GM18498 (cell line): ENCODE results near the gene ADAP2.
"Not testable (repeated sequence)": the region's sequence is repeated elsewhere in the genome, so short reads cannot be mapped to it uniquely, and the experiment has no call there.

Experiments
- ATAC-seq: cut with Tn5 transposase; IDR thresholded peaks from one replicate; pipeline ENCODE4 v1.9.1; 2021; ENCODE audit warnings: mild to moderate bottlenecking, moderate library complexity; ENCODE audit not compliant: unreplicated experiment

The ADAP2 gene

DNA sequence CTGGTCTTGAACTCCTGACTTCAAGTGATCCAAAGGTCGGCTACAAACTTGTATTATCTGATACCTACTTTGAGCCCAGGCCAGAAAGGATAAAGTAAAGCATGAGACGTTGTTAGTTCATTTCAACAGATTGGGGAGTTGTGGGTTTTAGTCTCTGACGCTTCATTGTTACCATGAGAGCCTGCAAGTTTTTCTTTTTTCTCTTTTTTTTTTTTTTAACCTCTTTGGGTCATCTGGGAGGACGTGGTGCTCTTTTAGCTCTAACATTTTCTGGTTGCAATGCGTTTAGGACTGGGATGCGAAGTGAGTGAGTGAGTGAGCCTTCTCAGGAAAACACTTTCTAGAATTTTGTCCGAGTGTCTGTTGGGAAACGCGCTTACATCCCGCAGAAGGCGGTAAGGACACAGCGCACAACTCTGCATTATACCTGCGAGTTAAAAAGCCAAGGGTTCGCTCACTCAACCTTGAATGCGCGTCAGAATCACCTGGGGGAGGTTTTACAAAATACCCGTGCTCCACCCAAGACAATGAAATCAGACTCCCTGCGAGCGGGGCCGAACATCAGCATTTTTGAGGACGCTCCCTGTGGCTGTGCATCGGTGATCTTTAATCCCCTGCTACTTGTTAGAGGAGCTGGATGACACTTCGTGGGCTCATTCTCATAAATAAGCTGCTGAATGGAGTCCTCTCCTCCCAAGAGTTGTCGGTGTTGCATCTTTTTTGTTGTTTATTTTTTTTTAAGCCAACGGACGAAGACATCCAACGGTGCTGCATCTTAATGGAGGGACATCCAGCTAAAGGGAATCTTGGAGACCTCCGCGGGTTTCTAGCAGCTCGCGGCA, 48.5 kb downstream of the ADAP2 start:
- ATAC-seq, result peak; percentile 30

DNA sequence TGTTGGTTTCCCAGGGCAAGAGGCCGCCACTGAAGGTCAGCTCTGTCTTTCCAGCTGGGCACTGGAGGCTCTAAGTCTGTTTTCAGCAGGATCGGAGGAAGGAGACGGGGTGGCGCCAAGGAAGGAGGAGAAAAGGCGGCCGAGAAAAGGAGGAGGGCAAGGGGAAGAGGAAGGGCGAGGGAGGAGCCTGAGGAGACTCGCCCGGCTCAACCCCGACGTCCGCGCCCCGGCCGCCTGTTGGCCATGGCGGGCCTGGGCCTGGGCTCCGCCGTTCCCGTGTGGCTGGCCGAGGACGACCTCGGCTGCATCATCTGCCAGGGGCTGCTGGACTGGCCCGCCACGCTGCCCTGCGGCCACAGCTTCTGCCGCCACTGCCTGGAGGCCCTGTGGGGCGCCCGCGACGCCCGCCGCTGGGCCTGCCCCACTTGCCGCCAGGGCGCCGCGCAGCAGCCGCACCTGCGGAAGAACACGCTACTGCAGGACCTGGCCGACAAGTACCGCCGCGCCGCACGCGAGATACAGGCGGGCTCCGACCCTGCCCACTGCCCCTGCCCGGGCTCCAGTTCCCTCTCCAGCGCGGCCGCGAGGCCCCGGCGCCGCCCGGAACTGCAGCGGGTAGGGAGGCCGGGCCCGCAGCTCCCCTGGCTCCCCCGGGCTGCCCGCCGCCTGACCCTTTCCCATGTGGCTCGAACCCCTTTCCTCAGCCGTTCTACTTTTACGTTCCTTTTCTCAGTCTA, 49.3 kb downstream of the ADAP2 start, which contains the start of gene RNF135:
Gene RNF135 (plus strand): TSS at position 209 of the 737 bp plus-strand sequence. CDS start 35 bp downstream, at position 244.
- ATAC-seq, result peak; percentile 67

DNA sequence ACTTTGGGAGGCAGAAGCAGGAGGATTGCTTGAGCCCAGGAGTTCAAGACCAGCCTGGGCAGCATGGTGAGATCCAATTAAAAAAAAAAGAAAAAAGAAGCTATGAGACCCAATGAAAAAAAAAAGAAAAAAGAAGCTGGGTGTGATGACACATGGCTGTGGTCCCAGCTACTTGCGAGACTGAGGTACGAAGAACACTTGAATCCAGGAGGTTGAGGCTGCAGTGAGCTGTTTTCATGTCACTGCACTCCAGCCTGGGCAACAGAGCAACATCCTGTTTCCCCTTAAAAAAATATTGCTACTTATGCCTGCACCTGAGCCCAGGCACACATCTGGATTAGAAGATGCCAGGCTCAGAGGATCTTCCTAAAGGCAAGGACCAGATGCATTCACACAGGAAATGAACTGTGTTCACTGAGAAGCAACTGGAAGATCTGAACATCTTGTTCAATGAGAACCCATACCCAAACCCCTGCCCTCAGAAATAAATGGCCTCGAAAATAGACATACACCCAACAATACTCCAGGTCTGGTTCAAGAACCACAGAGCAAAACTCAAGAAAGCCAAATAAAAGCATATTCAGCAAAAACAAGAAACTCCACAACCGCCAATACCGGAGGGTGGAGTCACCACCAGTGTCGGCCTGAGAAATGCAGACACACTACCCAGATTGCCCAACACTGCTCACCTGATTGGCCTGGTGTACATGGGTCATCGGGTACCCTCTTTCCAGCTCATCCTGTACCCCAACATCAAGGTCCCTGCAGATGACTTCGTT, 53.5 kb downstream of the ADAP2 start:
- no peak for ATAC-seq

DNA sequence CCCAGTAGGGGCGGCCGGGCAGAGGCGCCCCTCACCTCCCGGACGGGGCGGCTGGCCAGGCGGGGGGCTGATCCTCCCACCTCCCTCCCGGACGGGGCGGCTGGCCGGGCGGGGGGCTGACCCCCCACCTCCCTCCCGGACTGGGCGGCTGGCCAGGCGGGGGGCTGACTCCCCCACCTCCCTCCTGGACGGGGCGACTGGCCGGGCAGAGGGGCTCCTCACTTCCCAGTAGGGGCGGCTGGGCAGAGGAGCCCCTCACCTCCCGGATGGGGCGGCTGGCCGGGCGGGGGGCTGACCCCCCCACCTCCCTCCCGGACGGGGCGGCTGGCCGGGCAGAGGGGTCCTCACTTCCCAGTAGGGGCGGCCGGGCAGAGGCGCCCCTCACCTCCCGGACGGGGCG, 58.2 kb downstream of the ADAP2 start:
- ATAC-seq, result not testable (repeated sequence)

DNA sequence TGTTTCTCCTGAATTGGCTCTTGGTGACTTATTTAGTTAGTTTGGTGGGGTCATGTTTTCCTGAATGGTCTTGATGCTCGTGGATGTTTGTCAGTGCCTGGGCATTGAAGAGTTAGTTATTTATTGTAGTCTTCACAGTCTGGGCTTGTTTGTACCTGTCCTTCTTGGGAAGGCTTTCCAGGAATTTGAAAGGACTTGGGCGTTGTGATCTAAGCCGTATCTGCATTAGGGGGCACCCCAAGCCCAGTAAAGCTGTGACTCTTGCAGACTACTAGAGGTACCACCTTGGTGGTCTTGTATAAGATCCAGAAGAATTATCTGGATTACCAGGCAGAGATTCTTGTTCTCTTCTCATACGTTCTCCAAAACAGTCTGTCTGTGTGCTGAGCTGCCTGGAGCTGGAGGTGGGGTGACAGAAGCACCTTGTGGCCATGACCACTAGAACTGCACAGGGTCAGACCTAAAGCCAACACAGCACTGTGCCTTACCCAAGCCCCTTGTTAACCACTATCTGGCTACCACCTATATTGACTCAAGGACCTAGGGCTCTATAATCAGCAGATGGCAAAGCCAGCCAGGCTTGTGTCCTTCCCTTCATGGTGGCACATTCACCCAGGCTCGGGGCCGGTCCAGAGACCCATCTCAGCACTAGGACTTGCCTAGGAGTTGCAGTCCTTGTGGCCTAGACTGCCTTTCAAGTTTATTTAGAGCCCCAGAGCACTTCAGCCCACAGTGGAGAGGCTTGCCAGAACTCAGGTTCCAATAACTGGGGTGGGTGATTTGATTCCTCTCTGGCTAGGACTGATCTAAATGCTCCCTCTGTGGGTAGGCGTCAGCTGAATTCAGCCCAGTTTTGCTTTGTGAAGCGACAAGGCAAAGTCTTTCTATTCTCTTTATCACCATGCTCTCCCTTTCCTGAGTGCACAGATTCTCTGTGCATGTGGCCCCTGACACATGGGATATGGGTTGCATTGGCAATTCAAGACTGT, 60.1 kb downstream of the ADAP2 start:
- no peak for ATAC-seq

DNA sequence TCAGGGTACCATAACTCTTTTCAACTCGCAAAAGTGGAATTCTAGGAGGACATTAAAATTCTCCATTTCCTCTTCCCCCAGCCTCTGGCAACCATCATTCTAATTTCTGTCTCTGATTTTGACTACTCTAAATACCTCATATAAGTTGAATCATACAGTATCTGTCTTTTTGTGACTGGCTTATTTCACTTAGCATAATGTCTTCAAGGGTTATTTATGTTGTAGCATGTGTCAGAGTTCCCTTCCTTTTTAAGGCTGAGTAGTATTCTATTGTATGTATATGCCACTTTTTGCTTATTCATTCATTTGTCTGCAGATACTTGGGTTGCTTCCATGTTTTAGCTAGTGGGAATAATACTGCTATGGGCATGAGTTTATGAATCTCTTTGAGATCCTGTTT, 61.1 kb downstream of the ADAP2 start:
- no peak for ATAC-seq

DNA sequence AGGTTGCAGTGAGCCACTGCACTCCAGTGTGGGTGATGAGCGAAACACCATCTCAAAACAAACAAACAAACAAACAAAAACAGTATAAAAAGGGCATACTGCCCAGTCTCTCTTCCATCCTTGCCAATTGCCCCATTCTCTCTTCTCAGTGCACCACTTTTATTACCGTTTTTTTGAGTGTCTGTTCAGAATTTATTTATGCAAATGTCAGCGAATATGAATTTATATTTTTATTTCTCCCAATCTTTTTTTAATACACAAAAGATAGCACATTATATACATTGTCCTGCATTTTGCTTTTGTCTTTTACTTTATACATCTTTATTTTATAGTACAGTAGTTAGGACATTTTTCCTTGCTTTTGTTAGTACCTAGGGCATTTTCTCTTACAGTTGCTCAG, 68.7 kb downstream of the ADAP2 start:
- ATAC-seq, result no peak

DNA sequence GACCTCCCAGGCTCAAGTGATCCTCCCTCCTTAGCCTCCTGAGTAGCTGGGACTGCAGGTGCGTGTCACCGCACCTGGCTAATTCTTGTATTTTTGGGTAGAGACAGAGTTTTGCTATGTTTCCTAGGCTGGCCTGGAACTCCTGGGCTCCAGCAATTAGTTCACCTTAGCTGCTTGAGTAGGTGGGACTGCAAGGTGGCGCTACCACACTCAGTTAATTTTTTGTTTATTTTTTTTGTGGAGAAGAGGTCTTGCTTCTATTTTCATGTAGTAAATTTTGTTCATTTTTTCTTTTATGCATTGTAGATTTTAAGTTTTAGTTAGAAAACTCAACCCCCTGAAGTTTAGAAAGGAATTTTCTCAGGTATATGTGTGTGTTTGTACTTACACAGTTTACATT, 70.8 kb downstream of the ADAP2 start:
- ATAC-seq, result no peak

DNA sequence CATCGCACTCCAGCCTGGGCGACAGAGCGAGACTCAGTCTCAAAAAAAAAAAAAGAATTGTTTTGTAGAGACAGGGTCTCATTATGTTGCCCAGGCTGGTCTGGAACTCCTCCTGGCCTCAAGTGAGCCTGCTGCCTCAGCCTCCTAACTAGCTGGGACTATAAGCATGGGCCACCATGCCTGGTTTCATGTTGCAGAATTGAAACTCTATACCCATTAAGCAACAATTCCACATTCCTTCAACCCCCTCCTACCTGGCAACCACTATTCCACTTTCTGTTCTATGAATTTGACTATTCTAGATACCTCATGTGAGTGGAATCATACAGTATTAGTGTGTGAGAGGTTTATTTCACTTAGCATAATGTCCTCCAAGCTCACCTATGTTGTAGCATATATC, 73.6 kb downstream of the ADAP2 start:
- no peak for ATAC-seq

DNA sequence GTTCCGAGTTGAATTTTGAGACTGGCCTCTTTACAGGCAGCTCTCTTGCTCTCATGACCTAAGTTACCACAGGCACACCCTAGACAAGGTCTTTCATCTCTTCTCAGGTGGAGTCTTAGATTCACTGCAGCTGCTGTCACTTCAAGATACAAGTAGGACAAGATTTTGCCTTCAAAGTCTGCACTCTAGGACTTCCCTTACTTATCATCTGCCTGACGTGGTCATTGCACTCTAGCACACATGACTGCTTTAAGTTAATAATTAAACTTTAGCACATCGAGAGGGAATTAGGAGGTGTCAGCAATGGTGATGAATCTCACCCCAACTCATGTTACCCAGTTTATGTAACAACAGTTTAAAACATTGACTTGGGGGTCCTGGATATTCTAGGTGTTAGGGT, 74.7 kb downstream of the ADAP2 start:
- ATAC-seq, result no peak

DNA sequence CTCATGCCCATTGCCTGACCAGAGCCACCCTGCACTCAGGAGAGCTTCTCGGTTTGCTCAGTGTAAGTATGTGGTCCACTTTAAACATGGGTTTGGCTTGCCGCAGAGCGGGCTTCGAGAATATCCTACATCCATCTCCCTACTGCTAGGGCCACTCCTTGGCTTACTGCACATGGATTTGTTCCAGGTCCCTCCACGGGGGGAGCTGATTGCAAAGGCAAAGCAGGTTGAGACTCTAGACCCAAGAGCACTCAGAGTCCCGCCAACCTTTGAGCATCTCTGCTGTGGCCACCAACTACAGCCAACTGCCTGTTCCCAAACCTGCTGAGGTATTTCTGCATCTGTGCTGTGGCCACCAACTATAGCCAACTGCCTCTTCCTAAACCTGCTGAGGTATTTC, 75.5 kb downstream of the ADAP2 start:
- no peak for ATAC-seq

DNA sequence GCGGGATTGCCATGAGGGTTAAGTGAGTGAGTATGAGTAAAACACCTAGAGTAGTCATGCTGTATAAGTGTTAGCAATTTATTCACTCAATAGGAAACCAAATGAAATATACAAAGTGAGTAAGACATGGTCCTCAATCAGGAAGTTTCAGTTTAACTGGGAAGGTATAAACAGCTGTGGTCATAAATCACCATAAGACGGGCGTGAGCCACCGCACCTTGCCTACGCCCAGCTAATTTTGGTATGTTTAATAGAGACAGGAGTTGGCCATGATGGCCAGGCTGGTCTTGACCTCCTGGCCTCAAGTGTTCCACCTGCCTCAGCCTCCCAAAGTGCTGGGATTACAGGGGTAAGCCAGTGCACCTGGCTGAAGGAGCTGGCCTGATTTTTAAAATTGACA, 76.1 kb downstream of the ADAP2 start:
- no peak for ATAC-seq

DNA sequence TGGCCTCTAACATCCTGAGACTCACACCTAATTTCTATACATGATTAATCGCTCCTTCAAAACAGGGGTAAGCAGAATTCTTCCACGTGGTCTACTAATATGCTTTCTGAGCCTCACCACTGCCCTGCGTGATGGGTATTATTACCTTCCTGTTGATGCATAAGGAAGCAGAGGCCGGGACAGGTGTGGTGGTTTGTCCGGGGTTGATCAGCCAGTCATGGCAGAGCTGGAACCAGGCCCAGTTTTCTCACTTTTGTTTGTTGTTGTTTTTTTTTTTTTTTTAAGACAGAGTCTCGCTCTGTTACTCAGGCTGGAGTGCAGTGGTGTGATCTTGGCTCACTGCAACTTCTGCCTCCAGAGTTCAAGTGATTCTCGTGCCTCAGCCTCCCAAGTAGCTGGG, 80.3 kb downstream of the ADAP2 start:
- ATAC-seq, result no peak

DNA sequence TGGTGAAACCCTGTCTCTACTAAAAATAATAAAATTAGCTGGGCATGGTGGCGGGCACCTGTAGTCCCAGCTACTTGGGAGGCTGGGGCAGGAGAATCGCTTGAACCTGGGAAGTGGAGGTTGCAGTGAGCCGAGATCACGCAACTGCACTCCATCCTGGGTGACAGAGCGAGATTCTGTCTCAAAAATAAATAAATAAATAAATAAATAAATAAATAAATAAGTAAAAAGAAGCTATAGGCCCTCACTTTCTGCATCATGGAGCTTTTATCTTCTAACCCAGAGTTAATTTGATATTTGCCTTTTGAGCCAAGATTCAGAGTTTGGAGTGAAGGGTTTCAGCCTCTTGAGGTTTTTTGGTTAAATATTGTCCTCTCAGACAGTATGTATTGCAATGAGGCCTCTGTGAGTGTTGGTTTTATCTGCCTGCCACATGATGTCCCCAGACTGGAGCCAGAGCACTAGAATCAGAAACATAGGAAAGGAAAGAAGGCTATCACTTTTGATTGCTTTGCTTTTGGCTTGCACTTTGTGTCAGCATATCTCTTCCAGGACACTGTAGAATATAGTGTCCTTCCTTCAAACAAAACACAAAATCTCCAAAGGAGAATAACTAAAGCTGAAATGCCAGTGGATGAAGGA, 81.6 kb downstream of the ADAP2 start:
- ATAC-seq, result no peak

DNA sequence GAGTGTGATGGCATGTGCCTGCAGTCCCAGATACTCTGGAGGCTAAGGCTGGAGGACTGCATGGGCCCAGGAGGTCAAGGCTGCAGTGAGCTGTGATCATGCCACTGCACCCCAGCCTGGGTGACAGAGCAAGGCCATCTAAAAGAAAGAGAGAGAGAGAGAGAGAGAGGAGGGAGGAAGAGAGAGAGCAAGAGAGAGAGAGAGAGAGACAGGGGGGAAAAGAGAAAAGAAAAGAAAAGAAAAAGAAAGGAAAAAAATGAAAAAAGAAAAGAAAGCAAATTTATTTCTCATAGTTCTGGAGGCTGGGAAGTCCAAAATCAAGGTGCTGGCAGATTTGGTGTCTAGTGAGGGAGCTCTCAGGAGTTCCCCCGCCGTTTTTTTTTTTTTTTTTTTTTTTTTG, 82.4 kb downstream of the ADAP2 start:
- ATAC-seq, result no peak

DNA sequence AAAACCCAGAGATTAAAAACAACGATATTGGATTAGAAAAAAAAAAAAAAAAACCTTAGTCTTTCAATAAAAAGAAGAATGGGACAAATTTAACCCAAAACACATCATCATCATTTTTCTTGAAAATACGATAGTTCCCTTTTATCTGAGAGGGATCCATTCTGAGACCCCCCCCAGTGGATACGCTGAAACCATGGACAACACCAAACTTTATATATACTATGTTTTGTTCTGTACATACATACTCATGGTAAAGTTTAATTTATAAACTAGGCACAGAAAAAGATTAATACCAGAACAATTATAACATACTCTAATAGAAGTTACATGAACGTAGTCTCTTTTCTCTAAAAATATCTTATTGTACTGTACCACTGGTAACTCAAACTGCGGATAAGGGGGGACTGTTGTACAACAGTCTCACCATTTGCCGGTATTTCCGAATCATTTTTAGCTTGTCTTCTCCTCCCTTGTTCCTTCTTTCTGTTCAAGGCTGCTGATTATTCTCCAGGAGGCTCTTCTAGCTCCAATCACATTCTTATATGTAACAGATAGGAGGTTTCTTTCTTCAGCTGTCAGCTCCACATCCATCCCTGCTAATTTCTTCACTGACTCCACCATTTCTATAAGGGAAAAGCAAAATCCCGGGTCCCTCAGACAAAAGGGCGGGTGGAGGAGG, 86.1 kb downstream of the ADAP2 start:
- no peak for ATAC-seq

DNA sequence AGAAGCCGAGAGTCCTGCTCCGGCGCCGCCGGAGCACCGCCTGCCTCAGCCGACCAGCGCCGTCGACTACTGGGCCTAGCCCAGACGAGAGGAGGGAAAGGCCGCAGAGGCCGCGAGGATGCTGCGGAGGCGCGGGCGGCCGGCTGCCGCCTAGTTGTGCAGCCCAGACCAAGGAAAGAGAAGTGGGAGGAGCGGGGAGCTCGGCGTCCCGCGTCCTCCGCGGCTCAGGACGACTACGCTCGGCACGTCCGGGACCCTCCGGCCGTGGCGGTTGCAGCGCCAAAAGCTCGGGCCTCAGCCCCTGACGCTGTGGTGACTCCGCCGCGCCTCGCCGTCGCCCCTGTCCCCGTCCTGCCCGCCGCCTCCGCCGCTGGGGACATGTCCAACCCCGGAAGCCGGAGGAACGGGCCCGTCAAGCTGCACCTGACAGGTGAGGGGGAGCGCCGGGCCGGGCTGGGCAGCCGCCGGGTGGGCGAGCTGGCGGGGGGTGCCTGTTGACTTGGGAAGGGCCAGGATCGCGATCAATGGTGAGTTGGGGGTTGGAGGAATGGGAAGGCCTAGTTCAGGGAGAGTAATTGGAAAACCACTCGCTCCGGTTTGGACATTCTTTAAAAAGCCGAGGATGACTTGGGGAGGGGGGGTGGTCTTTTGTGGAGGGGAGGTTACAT, 86.8 kb downstream of the ADAP2 start:
- ATAC-seq, result no peak
